ENCODE results near the gene DXO.

DNA sequence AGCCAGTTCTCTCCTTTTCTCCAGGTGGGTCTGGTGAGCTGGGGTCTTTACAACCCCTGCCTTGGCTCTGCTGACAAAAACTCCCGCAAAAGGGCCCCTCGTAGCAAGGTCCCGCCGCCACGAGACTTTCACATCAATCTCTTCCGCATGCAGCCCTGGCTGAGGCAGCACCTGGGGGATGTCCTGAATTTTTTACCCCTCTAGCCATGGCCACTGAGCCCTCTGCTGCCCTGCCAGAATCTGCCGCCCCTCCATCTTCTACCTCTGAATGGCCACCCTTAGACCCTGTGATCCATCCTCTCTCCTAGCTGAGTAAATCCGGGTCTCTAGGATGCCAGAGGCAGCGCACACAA, 26.8 kb downstream of the DXO start:
- TF ChIP-seq, protein P1, sequence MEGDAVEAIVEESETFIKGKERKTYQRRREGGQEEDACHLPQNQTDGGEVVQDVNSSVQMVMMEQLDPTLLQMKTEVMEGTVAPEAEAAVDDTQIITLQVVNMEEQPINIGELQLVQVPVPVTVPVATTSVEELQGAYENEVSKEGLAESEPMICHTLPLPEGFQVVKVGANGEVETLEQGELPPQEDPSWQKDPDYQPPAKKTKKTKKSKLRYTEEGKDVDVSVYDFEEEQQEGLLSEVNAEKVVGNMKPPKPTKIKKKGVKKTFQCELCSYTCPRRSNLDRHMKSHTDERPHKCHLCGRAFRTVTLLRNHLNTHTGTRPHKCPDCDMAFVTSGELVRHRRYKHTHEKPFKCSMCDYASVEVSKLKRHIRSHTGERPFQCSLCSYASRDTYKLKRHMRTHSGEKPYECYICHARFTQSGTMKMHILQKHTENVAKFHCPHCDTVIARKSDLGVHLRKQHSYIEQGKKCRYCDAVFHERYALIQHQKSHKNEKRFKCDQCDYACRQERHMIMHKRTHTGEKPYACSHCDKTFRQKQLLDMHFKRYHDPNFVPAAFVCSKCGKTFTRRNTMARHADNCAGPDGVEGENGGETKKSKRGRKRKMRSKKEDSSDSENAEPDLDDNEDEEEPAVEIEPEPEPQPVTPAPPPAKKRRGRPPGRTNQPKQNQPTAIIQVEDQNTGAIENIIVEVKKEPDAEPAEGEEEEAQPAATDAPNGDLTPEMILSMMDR (IDR thresholded peaks at IDR 0.05): no peak
- TF ChIP-seq ZNF671 (CRISPR knock-in tag; IDR thresholded peaks at IDR 0.05) (no peak), ZNF121 (CRISPR knock-in tag; IDR thresholded peaks at IDR 0.05) (no peak), FOXJ3 (CRISPR knock-in tag; IDR thresholded peaks at IDR 0.05; ENCODE audit: borderline replicate concordance) (no peak), CREM (CRISPR knock-in tag; IDR thresholded peaks at IDR 0.05) (no peak), TCF7 (CRISPR knock-in tag; IDR thresholded peaks at IDR 0.05; ENCODE audit: low read depth) (no peak)
- TF ChIP-seq, protein P2, sequence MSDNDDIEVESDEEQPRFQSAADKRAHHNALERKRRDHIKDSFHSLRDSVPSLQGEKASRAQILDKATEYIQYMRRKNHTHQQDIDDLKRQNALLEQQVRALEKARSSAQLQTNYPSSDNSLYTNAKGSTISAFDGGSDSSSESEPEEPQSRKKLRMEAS (CRISPR knock-in tag; IDR thresholded peaks at IDR 0.05): no peak
- TF ChIP-seq, protein P3, sequence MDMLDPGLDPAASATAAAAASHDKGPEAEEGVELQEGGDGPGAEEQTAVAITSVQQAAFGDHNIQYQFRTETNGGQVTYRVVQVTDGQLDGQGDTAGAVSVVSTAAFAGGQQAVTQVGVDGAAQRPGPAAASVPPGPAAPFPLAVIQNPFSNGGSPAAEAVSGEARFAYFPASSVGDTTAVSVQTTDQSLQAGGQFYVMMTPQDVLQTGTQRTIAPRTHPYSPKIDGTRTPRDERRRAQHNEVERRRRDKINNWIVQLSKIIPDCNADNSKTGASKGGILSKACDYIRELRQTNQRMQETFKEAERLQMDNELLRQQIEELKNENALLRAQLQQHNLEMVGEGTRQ (CRISPR knock-in tag; IDR thresholded peaks at IDR 0.05): no peak
- TF ChIP-seq, protein P4, sequence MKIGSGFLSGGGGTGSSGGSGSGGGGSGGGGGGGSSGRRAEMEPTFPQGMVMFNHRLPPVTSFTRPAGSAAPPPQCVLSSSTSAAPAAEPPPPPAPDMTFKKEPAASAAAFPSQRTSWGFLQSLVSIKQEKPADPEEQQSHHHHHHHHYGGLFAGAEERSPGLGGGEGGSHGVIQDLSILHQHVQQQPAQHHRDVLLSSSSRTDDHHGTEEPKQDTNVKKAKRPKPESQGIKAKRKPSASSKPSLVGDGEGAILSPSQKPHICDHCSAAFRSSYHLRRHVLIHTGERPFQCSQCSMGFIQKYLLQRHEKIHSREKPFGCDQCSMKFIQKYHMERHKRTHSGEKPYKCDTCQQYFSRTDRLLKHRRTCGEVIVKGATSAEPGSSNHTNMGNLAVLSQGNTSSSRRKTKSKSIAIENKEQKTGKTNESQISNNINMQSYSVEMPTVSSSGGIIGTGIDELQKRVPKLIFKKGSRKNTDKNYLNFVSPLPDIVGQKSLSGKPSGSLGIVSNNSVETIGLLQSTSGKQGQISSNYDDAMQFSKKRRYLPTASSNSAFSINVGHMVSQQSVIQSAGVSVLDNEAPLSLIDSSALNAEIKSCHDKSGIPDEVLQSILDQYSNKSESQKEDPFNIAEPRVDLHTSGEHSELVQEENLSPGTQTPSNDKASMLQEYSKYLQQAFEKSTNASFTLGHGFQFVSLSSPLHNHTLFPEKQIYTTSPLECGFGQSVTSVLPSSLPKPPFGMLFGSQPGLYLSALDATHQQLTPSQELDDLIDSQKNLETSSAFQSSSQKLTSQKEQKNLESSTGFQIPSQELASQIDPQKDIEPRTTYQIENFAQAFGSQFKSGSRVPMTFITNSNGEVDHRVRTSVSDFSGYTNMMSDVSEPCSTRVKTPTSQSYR (CRISPR knock-in tag; IDR thresholded peaks at IDR 0.05): no peak
- TF ChIP-seq, protein P5, sequence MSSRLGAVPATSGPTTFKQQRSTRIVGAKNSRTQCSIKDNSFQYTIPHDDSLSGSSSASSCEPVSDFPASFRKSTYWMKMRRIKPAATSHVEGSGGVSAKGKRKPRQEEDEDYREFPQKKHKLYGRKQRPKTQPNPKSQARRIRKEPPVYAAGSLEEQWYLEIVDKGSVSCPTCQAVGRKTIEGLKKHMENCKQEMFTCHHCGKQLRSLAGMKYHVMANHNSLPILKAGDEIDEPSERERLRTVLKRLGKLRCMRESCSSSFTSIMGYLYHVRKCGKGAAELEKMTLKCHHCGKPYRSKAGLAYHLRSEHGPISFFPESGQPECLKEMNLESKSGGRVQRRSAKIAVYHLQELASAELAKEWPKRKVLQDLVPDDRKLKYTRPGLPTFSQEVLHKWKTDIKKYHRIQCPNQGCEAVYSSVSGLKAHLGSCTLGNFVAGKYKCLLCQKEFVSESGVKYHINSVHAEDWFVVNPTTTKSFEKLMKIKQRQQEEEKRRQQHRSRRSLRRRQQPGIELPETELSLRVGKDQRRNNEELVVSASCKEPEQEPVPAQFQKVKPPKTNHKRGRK (CRISPR knock-in tag; IDR thresholded peaks at IDR 0.05; ENCODE audit: borderline replicate concordance): no peak
